ENCODE measurements around the gene MRPS16.

The MRPS16 gene

GRCh38 chr10:73239908-73240307, 12.5 kb downstream of the MRPS16 start:
- DNase-seq (ENCODE audit: low read depth): no peak

- no peak for DNase-seq (ENCODE audit: low read depth)
Measured at GRCh38 chr10:73238990-73239566, 13.4 kb downstream of the MRPS16 start.

GRCh38 chr10:73234695-73235094, 17.7 kb downstream of the MRPS16 start:
- no peak for DNase-seq (ENCODE audit: low read depth)

- DNase-seq (ENCODE audit: low read depth): no peak
Measured at GRCh38 chr10:73233883-73234282, 18.6 kb downstream of the MRPS16 start.

GRCh38 chr10:73232887-73233286, 19.6 kb downstream of the MRPS16 start:
- no peak for DNase-seq (ENCODE audit: low read depth)

- no peak for DNase-seq (ENCODE audit: low read depth)
Measured at GRCh38 chr10:73229567-73229966, 22.9 kb downstream of the MRPS16 start.

GRCh38 chr10:73228247-73228646, 24.2 kb downstream of the MRPS16 start:
- no peak for DNase-seq (ENCODE audit: low read depth)

- DNase-seq (ENCODE audit: low read depth): no peak
Measured at GRCh38 chr10:73226663-73227062, 25.8 kb downstream of the MRPS16 start.

- DNase-seq (ENCODE audit: low read depth): no peak
Measured at GRCh38 chr10:73225518-73225917, 26.9 kb downstream of the MRPS16 start.

GRCh38 chr10:73220989-73221388, 31.5 kb downstream of the MRPS16 start:
- DNase-seq (ENCODE audit: low read depth): no peak

GRCh38 chr10:73219384-73219783, 33.1 kb downstream of the MRPS16 start:
- DNase-seq (ENCODE audit: low read depth): no peak

- DNase-seq (ENCODE audit: low read depth): no peak
Measured at GRCh38 chr10:73218431-73219191, 33.8 kb downstream of the MRPS16 start.

GRCh38 chr10:73217628-73218027, 34.8 kb downstream of the MRPS16 start:
- DNase-seq (ENCODE audit: low read depth): no peak

- no peak for DNase-seq (ENCODE audit: low read depth)
Measured at GRCh38 chr10:73215749-73216148, 36.7 kb downstream of the MRPS16 start.

- DNase-seq (ENCODE audit: low read depth): no peak
Measured at GRCh38 chr10:73211106-73211811, 41.2 kb downstream of the MRPS16 start.

- no peak for DNase-seq (ENCODE audit: low read depth)
Measured at GRCh38 chr10:73210395-73211105, 41.9 kb downstream of the MRPS16 start.

- peak; percentile 19 for DNase-seq (ENCODE audit: low read depth)
Measured at GRCh38 chr10:73209705-73210104, 42.7 kb downstream of the MRPS16 start.

- DNase-seq (ENCODE audit: low read depth): no peak
Measured at GRCh38 chr10:73207883-73208282, 44.6 kb downstream of the MRPS16 start.

GRCh38 chr10:73206385-73206784, 46.1 kb downstream of the MRPS16 start:
- DNase-seq (ENCODE audit: low read depth): no peak

GRCh38 chr10:73205890-73206289, 46.6 kb downstream of the MRPS16 start:
- no peak for DNase-seq (ENCODE audit: low read depth)

GRCh38 chr10:73205081-73205480, 47.4 kb downstream of the MRPS16 start:
- no peak for DNase-seq (ENCODE audit: low read depth)

Data from non-pigmented ciliary epithelial cell (primary cell).